ENCODE measurements around the gene PRSS2.

DNA sequence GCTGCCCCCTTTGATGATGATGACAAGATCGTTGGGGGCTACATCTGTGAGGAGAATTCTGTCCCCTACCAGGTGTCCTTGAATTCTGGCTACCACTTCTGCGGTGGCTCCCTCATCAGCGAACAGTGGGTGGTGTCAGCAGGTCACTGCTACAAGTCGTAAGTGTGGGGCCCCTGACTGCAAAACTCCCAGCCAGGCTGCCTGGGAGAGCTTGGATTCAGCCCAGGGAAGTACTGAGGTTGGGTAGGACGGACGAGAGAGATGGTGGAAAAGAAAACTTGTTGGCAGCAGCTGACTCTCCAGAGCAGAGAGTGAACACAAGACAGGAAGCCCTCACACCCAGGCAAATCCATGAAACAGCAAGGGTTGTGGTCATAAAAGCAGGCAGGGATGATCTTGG, 1.3 kb downstream of the PRSS2 start:
- TF ChIP-seq GATA2 (IDR thresholded peaks at IDR 0.05; ENCODE audit: low read depth, low read length): no peak
- no peak for TF ChIP-seq GATA3 (IDR thresholded peaks at IDR 0.05; ENCODE audit: low read depth, low read length)
